HepG2 (cell line): Measurements from ENCODE around the gene CDH1. TPM values are rescaled to one million over a fixed set of nuclear protein-coding genes. Genes with fewer than 3 reads are reported as not detected.

Source experiments
- ATAC-seq: fragments of 200-7000 bp; cut with Tn5 transposase; 3 replicates; pipeline ENCODE4 v1.9.1; 2020; ENCODE audit warnings: mild to moderate bottlenecking, moderate library complexity
- BruUV-seq: library from RNA; stranded (reverse); fragments of 400-500 nt; replicated peaks from 2 replicates; lab custom pipeline; 2021; lab: Mats Ljungman, UMichigan
- CTCF ChIA-PET: fragments of 300-600 bp; formaldehyde crosslinking; extraction: SDS; loops from one replicate; lab custom pipeline; 2021; ENCODE audit warnings: low total read pairs, inconsistent platforms, low intra/inter-chr PET ratio; lab: Yijun Ruan, JAX
- POLR2A ChIA-PET: fragments of 350-600 bp; sonication (Branson Sonifier 250); formaldehyde crosslinking; loops from one replicate; lab custom pipeline; 2020; ENCODE audit warnings: antibody characterized with exemption, inconsistent platforms; lab: Yijun Ruan, JAX
- DNase-seq: peaks from one replicate; pipeline ENCODE4 v3.0.0-alpha.2; 2015; ENCODE audit warnings: low spot score
- FAIRE-seq: peaks from 3 replicates; lab custom pipeline; 2011; peaks lifted over from hg19 to GRCh38; lab: Jason Lieb, UNC
- H2AFZ ChIP-seq: one replicate; pipeline ENCODE4 v1.6.1; 2011; ENCODE audit warnings: low read length, inconsistent platforms
- H3K27ac ChIP-seq: fragments of 300-600 bp; 3 replicates; pipeline ENCODE4 v1.8.0; 2011; ENCODE audit warnings: mixed run types, mild to moderate bottlenecking, mixed read lengths, low read length, inconsistent platforms; ENCODE audit not compliant: insufficient read depth; ENCODE audit errors: extremely low read length
- H3K27me3 ChIP-seq, 2 experiments: fragments of 200-600 bp in 1 of 2; 2 replicates in 1 of 2; 3 replicates in 1 of 2; pipeline versions ENCODE4 v1.6.0 to v1.8.0; 2011; ENCODE audit warnings: low read length in 2 of 2, mild to moderate bottlenecking in 2 of 2, moderate library complexity in 2 of 2, inconsistent platforms in 1 of 2; ENCODE audit not compliant: insufficient read depth in 2 of 2, control insufficient read depth in 1 of 2
- H3K36me3 ChIP-seq, 2 experiments: fragments of 200-600 bp in 1 of 2; replicated peaks in 1 of 2; 2 replicates in 1 of 2; 3 replicates in 1 of 2; pipeline versions ENCODE4 v1.5.1 to v1.8.0; 2011; ENCODE audit warnings: low read length in 2 of 2, inconsistent platforms in 1 of 2; ENCODE audit not compliant: insufficient read depth in 2 of 2, control insufficient read depth in 1 of 2
- H3K4me1 ChIP-seq: 2 replicates; pipeline ENCODE4 v1.5.1; 2012; ENCODE audit warnings: low read length, inconsistent platforms; ENCODE audit not compliant: insufficient read depth
- H3K4me2 ChIP-seq: 2 replicates; pipeline ENCODE4 v1.6.0; 2011; ENCODE audit warnings: low read depth, low read length, inconsistent platforms
- H3K4me3 ChIP-seq, 3 experiments: fragments of 200-600 bp in 1 of 3; sonication (generic), shearing (Covaris generic) in 1 of 3; replicated peaks in 1 of 3; 2 replicates each; pipeline ENCODE4 v1.5.1; 2011 to 2016; ENCODE audit warnings: low read length in 3 of 3, inconsistent platforms in 2 of 3, low read depth in 2 of 3, mild to moderate bottlenecking in 2 of 3, control low read depth in 1 of 3, mixed read lengths in 1 of 3; ENCODE audit not compliant: insufficient read depth in 1 of 3
- H3K79me2 ChIP-seq: one replicate; pipeline ENCODE4 v1.6.1; 2011; ENCODE audit warnings: low read length, inconsistent platforms; ENCODE audit not compliant: insufficient read depth
- H3K9ac ChIP-seq: 2 replicates; pipeline ENCODE4 v1.6.0; 2011; ENCODE audit warnings: mild to moderate bottlenecking, low read depth, low read length, inconsistent platforms; ENCODE audit not compliant: insufficient read depth
- H3K9me3 ChIP-seq: 2 replicates; pipeline ENCODE4 v1.5.1; 2012; ENCODE audit warnings: mild to moderate bottlenecking, low read length
- H4K20me1 ChIP-seq: 2 replicates; pipeline ENCODE4 v1.6.0; 2011; ENCODE audit warnings: inconsistent platforms, mild to moderate bottlenecking, low read length, moderate library complexity; ENCODE audit not compliant: insufficient read depth
- ARNT2 ChIP-seq: sonication (generic); formaldehyde crosslinking; IDR thresholded peaks from 2 replicates; pipeline ENCODE4 v1.8.0; 2022; ENCODE audit warnings: mild to moderate bottlenecking, low read depth, missing genetic modification reagents, moderate library complexity
- ATF7-NPFF ChIP-seq: sonication (generic); formaldehyde crosslinking; IDR thresholded peaks from 2 replicates; pipeline ENCODE4 v1.8.1; 2023; ENCODE audit warnings: mild to moderate bottlenecking, low read depth, missing genetic modification reagents, moderate library complexity
- ELF3 ChIP-seq: IDR thresholded peaks from 2 replicates; pipeline ENCODE4 v1.6.1; 2016; ENCODE audit warnings: missing genetic modification reagents, missing compliant biosample characterization
- FOSL2 ChIP-seq: sonication (generic); formaldehyde crosslinking; IDR thresholded peaks from 2 replicates; pipeline ENCODE4 v1.4.0; 2020; ENCODE audit warnings: missing genetic modification reagents
- KDM3A ChIP-seq: IDR thresholded peaks from 2 replicates; pipeline ENCODE4 v1.6.1; 2018; ENCODE audit warnings: low read depth, missing compliant biosample characterization
- MAFF ChIP-seq: IDR thresholded peaks from 2 replicates; pipeline ENCODE4 v1.6.1; 2011; ENCODE audit warnings: low read depth, low read length, improper control_type of control experiment
- MIER2 ChIP-seq: IDR thresholded peaks from 2 replicates; pipeline ENCODE4 v1.6.1; 2016; ENCODE audit warnings: missing biosample characterization, missing genetic modification reagents
- NFATC3 ChIP-seq: sonication (generic); formaldehyde crosslinking; IDR thresholded peaks from 2 replicates; pipeline ENCODE4 v1.5.1; 2020; ENCODE audit warnings: mild to moderate bottlenecking, missing genetic modification reagents
- SALL1 ChIP-seq: sonication (generic); formaldehyde crosslinking; IDR thresholded peaks from 2 replicates; pipeline ENCODE4 v1.8.0; 2022; ENCODE audit warnings: mild to moderate bottlenecking, missing genetic modification reagents
- SRSF4 ChIP-seq: fragments of 200-400 bp; formaldehyde crosslinking; IDR thresholded peaks from one replicate; pipeline ENCODE4 v1.6.1; 2018; ENCODE audit warnings: mild to moderate bottlenecking, low read depth, low read length, moderate library complexity; ENCODE audit not compliant: poor library complexity, severe bottlenecking
- TARDBP ChIP-seq: sonication (generic); formaldehyde crosslinking; IDR thresholded peaks from 2 replicates; pipeline ENCODE4 v1.8.0; 2022; ENCODE audit warnings: mild to moderate bottlenecking, missing genetic modification reagents
- ZBTB38 ChIP-seq: sonication (generic); formaldehyde crosslinking; IDR thresholded peaks from 2 replicates; pipeline ENCODE4 v1.5.1; 2020; ENCODE audit warnings: mild to moderate bottlenecking, missing genetic modification reagents
- ZNF12 ChIP-seq: sonication (generic); formaldehyde crosslinking; IDR thresholded peaks from 2 replicates; pipeline ENCODE4 v1.5.0; 2020; ENCODE audit warnings: missing genetic modification reagents
- ZNF317 ChIP-seq: sonication (generic); formaldehyde crosslinking; IDR thresholded peaks from 2 replicates; pipeline ENCODE4 v1.5.0; 2020; ENCODE audit warnings: mild to moderate bottlenecking, missing genetic modification reagents
- ZNF331 ChIP-seq: sonication (generic); formaldehyde crosslinking; IDR thresholded peaks from 2 replicates; pipeline ENCODE4 v1.4.0; 2020; ENCODE audit warnings: missing genetic modification reagents
- ZNF724P ChIP-seq: sonication (generic); formaldehyde crosslinking; IDR thresholded peaks from 2 replicates; pipeline ENCODE4 v1.8.0; 2022; ENCODE audit warnings: missing genetic modification reagents, borderline replicate concordance
- ZNF878 ChIP-seq: sonication (generic); formaldehyde crosslinking; IDR thresholded peaks from 2 replicates; pipeline ENCODE4 v1.8.1; 2023; ENCODE audit warnings: mild to moderate bottlenecking, missing genetic modification reagents, moderate library complexity
- ZSCAN31 ChIP-seq: sonication (generic); formaldehyde crosslinking; IDR thresholded peaks from 2 replicates; pipeline ENCODE4 v1.5.0; 2020; ENCODE audit warnings: low read depth, mild to moderate bottlenecking, missing genetic modification reagents
- WGBS: methylation state at CpG from one replicate; pipeline ENCODE4 v1.1.6; 2017; ENCODE audit warnings: low lambda C conversion rate; 5-methylcytosine and 5-hydroxymethylcytosine counted together
- in situ Hi-C: cut with HindIII; loops from 2 replicates; pipeline ENCODE4 v1.10.0; 2017; ENCODE audit warnings: low pct_unique_long_range_greater_than_20kb; ENCODE audit not compliant: extremely low pct_ligation_motif_present
- intact Hi-C: fragments of 100-400 bp; cut with micrococcal nuclease; formaldehyde crosslinking; loops from one replicate; pipeline ENCODE4 v1.10.0; 2022; ENCODE audit not compliant: unreplicated experiment
- polyA plus RNA-seq, 8 experiments: library from polyadenylated mRNA; depleted of rRNA in 3 of 8; stranded (reverse) in 7 of 8; unstranded in 1 of 8; fragments of >200 nt; fragmentation: Illumina TruSeq in 4 of 8; extraction: Trizol in 4 of 8; gene quantifications; 2 replicates each; pipeline versions ENCODE4 v1.2.1 to v1.2.3, GENCODE V29; 2011 to 2016; ENCODE audit warnings: low read depth in 4 of 8, missing spikeins in 1 of 8, mixed read lengths in 1 of 8; ENCODE audit not compliant: insufficient read depth in 1 of 8
- total RNA-seq, 5 experiments: library from RNA; depleted of rRNA; stranded (reverse); fragments of >200 nt; fragmentation: Illumina TruSeq; extraction: Trizol; gene quantifications; 2 replicates each; pipeline ENCODE4 v1.2.3, GENCODE V29; 2016; ENCODE audit warnings: low read depth in 1 of 5
- TF ChIP-seq, protein P1 (sequence below): sonication (generic); formaldehyde crosslinking; IDR thresholded peaks from 2 replicates; pipeline ENCODE4 v1.5.0; 2020; ENCODE audit warnings: missing genetic modification reagents
- TF ChIP-seq, protein P2 (sequence below): IDR thresholded peaks from 2 replicates; pipeline ENCODE4 v1.6.1; 2012; ENCODE audit warnings: low read depth, low read length, improper control_type of control experiment
- TF ChIP-seq, protein P3 (sequence below), 2 experiments: fragments of 450-650 bp in 1 of 2; sonication (generic) in 1 of 2; formaldehyde crosslinking; IDR thresholded peaks; 2 replicates each; pipeline versions ENCODE4 v1.5.0 to v1.8.0; 2020 to 2022; ENCODE audit warnings: mild to moderate bottlenecking in 1 of 2, missing genetic modification reagents in 1 of 2

CDH1 gene
- total and polyA plus RNA-seq, 2 of the 13 experiments (the other 11 are each of a cell fraction or from before 2014, with no cell fraction given) = 0.95 to 9.8 TPM

DNA sequence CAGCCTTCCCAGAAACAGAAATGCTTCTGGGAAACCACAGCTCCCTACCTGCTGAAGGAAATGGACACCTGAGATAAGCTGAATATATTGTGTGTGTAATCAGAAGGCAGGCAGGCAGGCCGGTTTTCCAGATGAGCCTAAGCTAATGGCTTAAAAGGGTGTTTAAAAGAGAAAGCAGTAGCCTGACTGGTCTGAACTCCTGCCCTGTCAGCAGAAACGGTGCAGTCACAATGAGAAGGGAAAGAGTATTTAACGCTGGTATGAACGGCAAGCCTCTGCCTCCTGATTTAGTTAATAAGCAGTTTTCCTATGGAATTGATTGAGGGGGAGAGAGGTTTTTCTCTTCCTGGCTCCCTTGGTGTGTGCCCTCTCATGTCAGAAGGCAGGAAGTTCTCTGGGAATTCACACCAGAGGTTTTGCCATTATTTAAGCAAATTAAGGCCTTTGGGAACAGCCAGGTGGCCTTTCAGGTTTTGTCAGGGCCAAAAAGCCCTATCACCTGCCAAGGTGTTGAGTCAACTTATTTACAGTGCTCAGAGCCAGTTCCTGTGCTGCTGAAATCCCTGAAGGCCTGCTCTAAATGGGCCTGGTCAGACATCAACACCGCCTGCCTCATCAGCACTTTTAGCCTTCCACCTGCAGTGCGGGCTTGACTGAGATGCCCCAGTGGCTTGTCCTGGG is 41.6 kb downstream of the CDH1 start (continued):
- TF ChIP-seq ZBTB38 (peak; percentile 32; the same call in 1 of the 2 replicates), KDM3A (no peak), ZNF724P (CRISPR knock-in tag) (0 out of 2 replicates have a peak, but pooled peaks have one; percentile 59), SALL1 (CRISPR knock-in tag) (0 out of 2 replicates have a peak, but pooled peaks have one; percentile 22), MAFF (peak; percentile 92), FOSL2 (CRISPR knock-in tag) (peak; percentile 44), ATF7-NPFF (CRISPR knock-in tag) (0 out of 2 replicates have a peak, but pooled peaks have one; percentile 35)
- TF ChIP-seq, protein P1, sequence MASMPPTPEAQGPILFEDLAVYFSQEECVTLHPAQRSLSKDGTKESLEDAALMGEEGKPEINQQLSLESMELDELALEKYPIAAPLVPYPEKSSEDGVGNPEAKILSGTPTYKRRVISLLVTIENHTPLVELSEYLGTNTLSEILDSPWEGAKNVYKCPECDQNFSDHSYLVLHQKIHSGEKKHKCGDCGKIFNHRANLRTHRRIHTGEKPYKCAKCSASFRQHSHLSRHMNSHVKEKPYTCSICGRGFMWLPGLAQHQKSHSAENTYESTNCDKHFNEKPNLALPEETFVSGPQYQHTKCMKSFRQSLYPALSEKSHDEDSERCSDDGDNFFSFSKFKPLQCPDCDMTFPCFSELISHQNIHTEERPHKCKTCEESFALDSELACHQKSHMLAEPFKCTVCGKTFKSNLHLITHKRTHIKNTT = no peak
- TF ChIP-seq, protein P2, sequence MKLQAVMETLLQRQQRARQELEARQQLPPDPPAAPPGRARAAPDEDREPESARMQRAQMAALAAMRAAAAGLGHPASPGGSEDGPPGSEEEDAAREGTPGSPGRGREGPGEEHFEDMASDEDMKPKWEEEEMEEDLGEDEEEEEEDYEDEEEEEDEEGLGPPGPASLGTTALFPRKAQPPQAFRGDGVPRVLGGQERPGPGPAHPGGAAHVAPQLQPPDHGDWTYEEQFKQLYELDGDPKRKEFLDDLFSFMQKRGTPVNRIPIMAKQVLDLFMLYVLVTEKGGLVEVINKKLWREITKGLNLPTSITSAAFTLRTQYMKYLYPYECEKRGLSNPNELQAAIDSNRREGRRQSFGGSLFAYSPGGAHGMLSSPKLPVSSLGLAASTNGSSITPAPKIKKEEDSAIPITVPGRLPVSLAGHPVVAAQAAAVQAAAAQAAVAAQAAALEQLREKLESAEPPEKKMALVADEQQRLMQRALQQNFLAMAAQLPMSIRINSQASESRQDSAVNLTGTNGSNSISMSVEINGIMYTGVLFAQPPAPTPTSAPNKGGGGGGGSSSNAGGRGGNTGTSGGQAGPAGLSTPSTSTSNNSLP = no peak

DNA sequence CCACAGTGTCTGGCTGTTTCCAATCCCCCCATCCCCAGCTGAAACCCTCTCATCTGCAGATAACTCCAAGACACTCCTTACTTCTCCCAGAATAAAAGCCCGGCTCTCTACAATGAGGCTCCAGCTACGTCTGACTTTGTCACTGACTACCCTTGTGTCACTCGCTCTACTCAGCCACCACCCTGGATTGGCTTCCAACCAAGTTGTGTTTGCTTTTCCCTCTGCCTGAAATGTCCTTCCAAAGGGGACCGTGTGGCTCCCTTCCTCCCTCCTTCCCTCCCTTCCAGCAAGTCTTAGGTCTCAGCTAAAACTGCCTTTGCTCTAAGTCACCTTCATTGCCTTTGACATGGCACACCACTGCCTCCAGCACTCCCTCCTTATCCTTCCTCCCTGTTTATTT is 42.8 kb downstream of the CDH1 start:
- POLR2A ChIA-PET = interaction anchor here (1.5 to 1.7 kb wide), 2 partner anchors 13 to 40 kb away, joined by 4 to 5 read pairs; no protein-coding TSS in a partner anchor

More for the DNA sequence above, 42.8 kb downstream of the CDH1 start:
- peak overlapping the region; percentile 9; the same call in 1 of the 2 replicates for H3K4me2 ChIP-seq
- 40% methylated on average over 4 of the region's 4 CpGs for WGBS
- no peaks in the 10 kb centered on the region for H3K79me2 ChIP-seq
- no peak overlapping the region for H3K9ac ChIP-seq
- H4K20me1 ChIP-seq = no peaks in the 10 kb centered on the region
- no peaks in the 10 kb centered on the region for H3K36me3 ChIP-seq
- FAIRE-seq (peak; percentile 42), DNase-seq (peak; percentile 30), ATAC-seq (peak; percentile 51)
- no peak overlapping the region for H2AFZ ChIP-seq
- intact Hi-C loops (no loop called here), in situ Hi-C loops (no loop called here)
- CTCF ChIA-PET = no interaction called here
- H3K4me3 ChIP-seq = no peak overlapping the region
- H3K27ac ChIP-seq = no peak overlapping the region
- H3K27me3 ChIP-seq = no peaks in the 10 kb centered on the region
- no peaks in the 10 kb centered on the region for H3K9me3 ChIP-seq
- TF ChIP-seq MIER2 (CRISPR knock-in tag) (0 out of 2 replicates have a peak, but pooled peaks have one; percentile 25), ZSCAN31 (CRISPR knock-in tag) (no peak), ZNF12 (CRISPR knock-in tag) (no peak), SRSF4 (no peak), ZNF317 (no peak), ARNT2 (CRISPR knock-in tag) (no peak), ELF3 (CRISPR knock-in tag) (0 out of 2 replicates have a peak, but pooled peaks have one; percentile 10), ZNF331 (no peak), ZNF878 (CRISPR knock-in tag) (0 out of 2 replicates have a peak, but pooled peaks have one; percentile 32), NFATC3 (CRISPR knock-in tag) (no peak), TARDBP (CRISPR knock-in tag) (no peak)
- TF ChIP-seq, protein P3, sequence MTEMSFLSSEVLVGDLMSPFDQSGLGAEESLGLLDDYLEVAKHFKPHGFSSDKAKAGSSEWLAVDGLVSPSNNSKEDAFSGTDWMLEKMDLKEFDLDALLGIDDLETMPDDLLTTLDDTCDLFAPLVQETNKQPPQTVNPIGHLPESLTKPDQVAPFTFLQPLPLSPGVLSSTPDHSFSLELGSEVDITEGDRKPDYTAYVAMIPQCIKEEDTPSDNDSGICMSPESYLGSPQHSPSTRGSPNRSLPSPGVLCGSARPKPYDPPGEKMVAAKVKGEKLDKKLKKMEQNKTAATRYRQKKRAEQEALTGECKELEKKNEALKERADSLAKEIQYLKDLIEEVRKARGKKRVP (CRISPR knock-in tag; IDR thresholded peaks at IDR 0.05) = no peak
- peaks cover 42% of the 10 kb centered on the region for H3K4me1 ChIP-seq
- BruUV-seq = no TSS peak
